Upper lobe of left lung (tissue), 6 donors: Measurements from ENCODE around the gene ST6GALNAC2. TPM values are rescaled to one million over a fixed set of nuclear protein-coding genes. Genes with fewer than 3 reads are reported as not detected.

ENCODE experiments used
- ATAC-seq, 2 donors: fragments of 200-7000 bp; cut with Tn5 transposase; one replicate each; pipeline ENCODE4 v1.9.1; 2022; ENCODE audit warnings: mild to moderate bottlenecking in 2 of 2, moderate library complexity in 2 of 2; ENCODE audit not compliant: low FRiP score in 2 of 2
- DNase-seq, 2 donors: peaks; one replicate each; pipeline ENCODE4 v3.0.0-alpha.2; 2019 to 2020
- H3K27ac ChIP-seq, 4 donors: fragments of 200-600 bp; sonication (generic); one replicate each; pipeline ENCODE4 v1.5.1; 2016 to 2019
- H3K27me3 ChIP-seq, 4 donors: fragments of 200-600 bp; sonication (generic); one replicate each; pipeline ENCODE4 v1.5.1; 2017 to 2019
- H3K36me3 ChIP-seq, 4 donors: fragments of 200-600 bp; sonication (generic); one replicate each; pipeline ENCODE4 v1.5.1; 2016 to 2019
- H3K4me1 ChIP-seq, 4 donors: fragments of 200-600 bp; sonication (generic); one replicate each; pipeline ENCODE4 v1.5.1; 2018 to 2019
- H3K4me3 ChIP-seq, 4 donors: fragments of 200-600 bp; sonication (generic); one replicate each; pipeline ENCODE4 v1.5.1; 2017 to 2019; ENCODE audit warnings: mild to moderate bottlenecking in 2 of 4, moderate library complexity in 1 of 4
- H3K9me3 ChIP-seq, 4 donors: fragments of 200-600 bp; sonication (generic); one replicate each; pipeline ENCODE4 v1.5.1; 2018 to 2019
- CTCF ChIP-seq, 6 experiments: fragments of 450-650 bp in 4 of 6; fragments of 200-600 bp in 2 of 6; sonication (generic) in 2 of 6; IDR thresholded peaks; one replicate each; pipeline ENCODE4 v1.5.1; 2016 to 2019; ENCODE audit warnings: antibody characterized with exemption in 6 of 6
- EP300 ChIP-seq, 4 donors: sonication (generic); formaldehyde crosslinking; IDR thresholded peaks; one replicate each; pipeline ENCODE4 v1.5.1; 2017; ENCODE audit warnings: antibody characterized with exemption in 4 of 4, control low read depth in 2 of 4
- POLR2A ChIP-seq, 4 donors: fragments of 450-650 bp; IDR thresholded peaks; one replicate each; pipeline ENCODE4 v1.5.1; 2016 to 2017; ENCODE audit warnings: antibody characterized with exemption in 4 of 4, mild to moderate bottlenecking in 2 of 4
- POLR2AphosphoS5 ChIP-seq, 2 donors: sonication (generic); formaldehyde crosslinking; IDR thresholded peaks; one replicate each; pipeline ENCODE4 v1.5.1; 2017; ENCODE audit warnings: antibody characterized with exemption in 2 of 2
- WGBS, 2 donors: methylation state at CpG; one replicate each; pipeline ENCODE4 v1.1.5; 2017 to 2018; 5-methylcytosine and 5-hydroxymethylcytosine counted together
- total RNA-seq, 6 donors: library from RNA; depleted of rRNA in 4 of 6; stranded (reverse); fragments of >200 nt in 4 of 6; gene quantifications; one replicate each; pipeline versions ENCODE4 v1.1.0 to v1.2.1, GENCODE V29; 2016 to 2021
- donor health status: DM: no; HTN: no; CAD: no; lungs with moderate emphysema.
- donor health status: DM: no; HTN: yes; CAD: no; lungs with severe emphysema.

Gene ST6GALNAC2
- total RNA-seq, 6 donors from 2014 or later, result 24.4 to 63.5 (median 39.8) TPM

- WGBS, 2 donors, result 58 to 81% methylated on average over 8 to 11 of the region's 11 CpGs
- no peaks in the 10 kb centered on the region for H3K9me3 ChIP-seq
- peak overlapping the region; percentile 45 to 79 (median 70) for H3K27ac ChIP-seq
- no peaks in the 10 kb centered on the region for H3K27me3 ChIP-seq
- peaks cover 45 to 77% (median 62%) of the 10 kb centered on the region in 4 donors for H3K4me1 ChIP-seq
- no peak for ATAC-seq
- no peak overlapping the region for H3K4me3 ChIP-seq
- H3K36me3 ChIP-seq, result no peaks in the 10 kb centered on the region
- peak in 1 of 4 donors; percentile 62 for TF ChIP-seq EP300 (IDR thresholded peaks at IDR 0.05)
- TF ChIP-seq POLR2AphosphoS5 (IDR thresholded peaks at IDR 0.05), result peak in 1 of 2 donors; percentile 31
- no peak for TF ChIP-seq CTCF (IDR thresholded peaks at IDR 0.05)
- DNase-seq, result no peak
These were observed 39.0 kb downstream of the ST6GALNAC2 start for GRCh38 chr17:76546556-76547182.

GRCh38 chr17:76545918-76546555, 39.6 kb downstream of the ST6GALNAC2 start:
- Histone ChIP-seq H3K4me1 (peaks cover 48 to 76% (median 62%) of the 10 kb centered on the region in 4 donors), H3K27me3 (no peaks in the 10 kb centered on the region), H3K36me3 (no peaks in the 10 kb centered on the region), H3K27ac (peak overlapping the region in 2 of 4 donors; percentile 31 to 79), H3K9me3 (no peaks in the 10 kb centered on the region), H3K4me3 (no peak overlapping the region)
- TF ChIP-seq CTCF (IDR thresholded peaks at IDR 0.05) (no peak), POLR2AphosphoS5 (IDR thresholded peaks at IDR 0.05) (no peak), POLR2A (IDR thresholded peaks at IDR 0.05) (no peak), EP300 (IDR thresholded peaks at IDR 0.05) (no peak)
- ATAC-seq (no peak), DNase-seq (no peak)
- WGBS, 2 donors, result 58 to 72% methylated on average over 8 to 13 of the region's 13 CpGs

GRCh38 chr17:76544546-76545365, 40.9 kb downstream of the ST6GALNAC2 start:
- Histone ChIP-seq H3K4me1 (peaks cover 54 to 77% (median 64%) of the 10 kb centered on the region in 4 donors), H3K36me3 (no peaks in the 10 kb centered on the region), H3K4me3 (no peak overlapping the region), H3K27ac (peak overlapping the region; percentile 3 to 79 (median 70)), H3K27me3 (no peaks in the 10 kb centered on the region), H3K9me3 (no peaks in the 10 kb centered on the region)
- peak in 1 of 2 donors; percentile 67 for DNase-seq
- no peak for ATAC-seq
- 38 to 55% methylated on average over 16 to 24 of the region's 24 CpGs for WGBS, 2 donors
- TF ChIP-seq CTCF (IDR thresholded peaks at IDR 0.05), result no peak
- peak; percentile 79 to 82 for TF ChIP-seq POLR2AphosphoS5 (IDR thresholded peaks at IDR 0.05)
- peak in 2 of 4 donors; percentile 58 to 81 for TF ChIP-seq EP300 (IDR thresholded peaks at IDR 0.05)
- no peak for TF ChIP-seq POLR2A (IDR thresholded peaks at IDR 0.05)

GRCh38 chr17:76543826-76544545, 41.7 kb downstream of the ST6GALNAC2 start:
- Histone ChIP-seq H3K4me1 (peaks cover 54 to 74% (median 68%) of the 10 kb centered on the region in 4 donors), H3K9me3 (no peaks in the 10 kb centered on the region), H3K27me3 (no peaks in the 10 kb centered on the region), H3K4me3 (no peak overlapping the region), H3K36me3 (no peaks in the 10 kb centered on the region), H3K27ac (peak overlapping the region; percentile 3 to 79 (median 70))
- DNase-seq (peak in 1 of 2 donors; percentile 56), ATAC-seq (no peak)
- WGBS, 2 donors, result 33 to 51% methylated on average over 19 to 22 of the region's 22 CpGs
- peak in 1 of 2 donors; percentile 55 for TF ChIP-seq POLR2AphosphoS5 (IDR thresholded peaks at IDR 0.05)
- no peak for TF ChIP-seq EP300 (IDR thresholded peaks at IDR 0.05)
